GM19438 (cell line): ENCODE results near the gene SLC34A2.

Source experiments
- ATAC-seq: cut with Tn5 transposase; IDR thresholded peaks from one replicate; pipeline ENCODE4 v1.9.1; 2021; ENCODE audit warnings: low read depth; ENCODE audit not compliant: unreplicated experiment

Gene SLC34A2

DNA sequence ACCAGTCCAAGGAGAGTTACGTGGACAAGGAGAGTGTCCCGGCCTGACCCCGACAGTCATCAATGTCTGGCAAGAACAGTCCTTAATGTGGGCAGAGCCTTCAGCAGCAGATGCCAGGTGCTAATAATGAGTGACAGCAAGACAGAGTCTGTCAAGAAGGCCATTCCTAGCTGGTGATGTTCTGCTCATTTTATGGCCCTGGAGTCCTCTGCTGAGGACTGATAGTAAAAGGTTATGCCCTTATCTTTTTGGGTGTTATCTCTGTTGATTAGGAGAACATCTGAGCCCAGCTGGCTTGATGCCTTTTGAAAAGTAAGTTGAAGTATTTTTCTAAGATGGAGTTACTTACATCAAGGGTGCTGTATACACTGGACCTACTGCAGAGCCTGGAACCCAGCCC, 67.3 kb downstream of the SLC34A2 start:
- ATAC-seq, result no peak

DNA sequence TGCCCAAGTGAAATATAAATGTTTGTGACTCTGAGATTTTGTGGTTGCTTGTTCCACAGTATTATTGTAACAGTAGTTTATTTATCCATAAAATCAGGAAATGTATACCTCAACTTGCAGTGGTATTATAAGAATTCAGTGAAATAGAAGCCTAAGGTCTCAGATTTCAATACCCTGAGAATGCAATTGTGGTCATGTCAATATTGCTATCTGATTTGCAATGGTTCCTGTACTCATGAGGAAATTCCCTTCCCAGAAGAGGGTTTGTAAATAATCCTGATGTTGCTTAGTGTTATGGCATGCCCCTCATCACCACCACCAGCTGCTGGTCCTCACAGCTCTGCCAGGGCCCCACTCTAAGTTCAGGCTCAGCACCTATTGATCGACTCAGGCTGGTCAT, 67.8 kb downstream of the SLC34A2 start:
- no peak for ATAC-seq

DNA sequence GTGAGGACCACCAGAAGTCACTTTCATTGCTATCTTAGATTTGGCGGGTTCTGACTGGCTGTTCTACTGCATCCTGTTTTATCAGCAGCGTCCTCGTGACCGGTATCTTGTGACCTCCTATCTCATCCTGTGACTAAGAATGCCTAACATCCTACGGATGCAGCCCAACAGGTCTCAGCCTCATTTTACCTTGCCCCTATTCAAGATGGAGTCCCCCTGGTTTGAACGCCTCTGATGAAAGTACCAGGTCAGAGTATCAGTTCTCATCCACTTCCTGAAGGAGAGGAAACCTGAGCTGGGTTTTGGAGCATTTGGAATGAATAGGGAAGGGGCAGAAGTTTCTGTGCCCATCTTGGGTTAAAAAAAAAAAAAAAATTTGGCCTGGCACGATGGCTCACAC, 70.2 kb downstream of the SLC34A2 start:
- no peak for ATAC-seq

DNA sequence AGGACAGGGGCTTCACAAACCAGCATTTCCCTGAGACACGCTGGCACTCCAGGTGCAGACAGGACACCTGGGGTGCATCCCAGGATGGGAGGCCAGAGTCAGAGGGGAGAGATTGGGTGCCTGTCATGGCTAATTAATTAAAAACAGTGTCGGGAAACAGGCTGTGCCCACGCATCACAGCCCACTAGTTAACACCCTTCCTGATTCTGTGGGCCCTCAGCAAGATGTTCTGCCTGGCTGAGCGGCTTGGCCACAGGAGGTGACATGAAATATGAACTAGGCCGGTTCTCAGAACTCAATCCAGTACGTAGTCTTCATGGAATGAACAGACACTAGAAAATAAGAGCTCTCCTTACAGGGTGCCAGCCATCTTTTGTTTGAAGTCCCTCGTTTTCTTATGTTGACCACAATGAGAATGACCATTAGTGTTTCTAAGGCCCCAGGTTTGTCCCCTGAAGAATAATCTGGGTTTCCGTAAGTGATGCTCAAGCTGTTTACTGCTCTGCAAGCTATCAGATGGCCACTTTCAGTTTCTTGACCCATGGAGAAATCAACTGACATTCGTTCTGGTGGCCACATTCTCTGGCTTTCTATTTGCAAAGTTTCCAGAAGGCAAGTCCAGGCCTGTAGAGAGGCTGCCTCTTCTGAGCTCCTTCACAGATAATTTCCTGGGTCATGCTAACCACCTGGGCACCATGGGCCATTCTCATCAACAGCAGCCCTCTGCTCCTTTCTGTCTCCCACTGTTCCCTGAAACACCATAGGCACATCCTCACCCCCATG, 72.3 kb downstream of the SLC34A2 start:
- no peak for ATAC-seq
